Smooth muscle cell (in vitro differentiated cells): ENCODE measurements around the gene PGA4. TPM values are rescaled to one million over a fixed set of nuclear protein-coding genes. Genes with fewer than 3 reads are reported as not detected.

Experiments used
- DNase-seq: peaks from one replicate; lab custom pipeline; 2025; ENCODE audit not compliant: unreplicated experiment; lab: John Stamatoyannopoulos, UW
- H2AFZ ChIP-seq: fragments of 200-600 bp; sonication (generic); 2 replicates; pipeline ENCODE4 v1.6.0; 2016; ENCODE audit warnings: antibody characterized with exemption, low read depth, mild to moderate bottlenecking
- H3F3A ChIP-seq: fragments of 200-600 bp; sonication (generic); 2 replicates; pipeline ENCODE4 v1.6.0; 2017; ENCODE audit warnings: antibody characterized with exemption, low read depth
- H3K27ac ChIP-seq: fragments of 200-600 bp; sonication (generic); 2 replicates; pipeline ENCODE4 v1.5.1; 2016; ENCODE audit warnings: low read depth, mild to moderate bottlenecking
- H3K27me3 ChIP-seq: fragments of 200-600 bp; sonication (generic); 2 replicates; pipeline ENCODE4 v1.6.1; 2016; ENCODE audit warnings: low read depth, mild to moderate bottlenecking
- H3K36me3 ChIP-seq: fragments of 200-600 bp; sonication (generic); 2 replicates; pipeline ENCODE4 v1.5.1; 2016; ENCODE audit warnings: low read depth
- H3K4me1 ChIP-seq: fragments of 200-600 bp; sonication (generic); 2 replicates; pipeline ENCODE4 v1.5.1; 2016; ENCODE audit warnings: low read depth
- H3K4me2 ChIP-seq: fragments of 200-600 bp; sonication (generic); 2 replicates; pipeline ENCODE4 v1.6.0; 2016; ENCODE audit warnings: mild to moderate bottlenecking
- H3K4me3 ChIP-seq: fragments of 200-600 bp; sonication (generic); 2 replicates; pipeline ENCODE4 v1.5.1; 2016; ENCODE audit warnings: mild to moderate bottlenecking
- H3K79me2 ChIP-seq: fragments of 200-600 bp; sonication (generic); 2 replicates; pipeline ENCODE4 v1.6.0; 2016; ENCODE audit warnings: low read depth, mild to moderate bottlenecking
- H3K9ac ChIP-seq: fragments of 200-600 bp; sonication (generic); 2 replicates; pipeline ENCODE4 v1.6.0; 2016; ENCODE audit warnings: low read depth
- H3K9me3 ChIP-seq: fragments of 200-600 bp; sonication (generic); replicated peaks from 2 replicates; pipeline ENCODE4 v1.5.1; 2016; ENCODE audit warnings: low read depth
- H4K20me1 ChIP-seq: fragments of 200-600 bp; sonication (generic); 2 replicates; pipeline ENCODE4 v1.6.0; 2016; ENCODE audit warnings: low read depth
- CTCF ChIP-seq: fragments of 200-600 bp; sonication (generic); IDR thresholded peaks from 2 replicates; pipeline ENCODE4 v1.5.1; 2017; ENCODE audit warnings: borderline replicate concordance, mild to moderate bottlenecking, antibody characterized with exemption; ENCODE audit not compliant: insufficient read depth, poor library complexity, severe bottlenecking
- WGBS: methylation state at CpG from one replicate; pipeline ENCODE4 v1.1.7; 2016; ENCODE audit warnings: low lambda C conversion rate; 5-methylcytosine and 5-hydroxymethylcytosine counted together
- polyA plus RNA-seq: library from polyadenylated mRNA; unstranded; fragments of >200 nt; fragmentation: Nextera tagmentation; extraction: Ambion mirVana; gene quantifications from 2 replicates; pipeline ENCODE4 v1.2.1, GENCODE V29; 2016
- total RNA-seq: library from RNA; depleted of rRNA; stranded (reverse); fragments of >200 nt; gene quantifications from 2 replicates; pipeline ENCODE4 v1.2.3, GENCODE V29; 2014

Gene PGA4
- total and polyA plus RNA-seq, 2 experiments from 2014 or later, result not detected

GRCh38 chr11:61189933-61190332 is 32.2 kb upstream of the PGA4 start:
- Histone ChIP-seq H4K20me1 (no peaks in the 10 kb centered on the region), H3K9ac (no peak overlapping the region), H2AFZ (no peak overlapping the region), H3F3A (no peaks in the 10 kb centered on the region), H3K79me2 (no peaks in the 10 kb centered on the region), H3K36me3 (no peaks in the 10 kb centered on the region), H3K27me3 (no peaks in the 10 kb centered on the region), H3K4me1 (no peaks in the 10 kb centered on the region), H3K4me2 (no peak overlapping the region), H3K4me3 (no peak overlapping the region), H3K9me3 (no peaks in the 10 kb centered on the region), H3K27ac (no peak overlapping the region)
- no peak for TF ChIP-seq CTCF
- DNase-seq, result no peak
- WGBS, result 88% methylated on average over 8 of the region's 8 CpGs

- no peaks in the 10 kb centered on the region for H4K20me1 ChIP-seq
- no peak overlapping the region for H2AFZ ChIP-seq
- H3K36me3 ChIP-seq, result no peaks in the 10 kb centered on the region
- no peaks in the 10 kb centered on the region for H3K4me1 ChIP-seq
- H3K4me3 ChIP-seq, result no peak overlapping the region
- H3K9ac ChIP-seq, result no peak overlapping the region
- no peaks in the 10 kb centered on the region for H3K79me2 ChIP-seq
- no peak overlapping the region for H3K27ac ChIP-seq
- no peaks in the 10 kb centered on the region for H3K9me3 ChIP-seq
- no peak for TF ChIP-seq CTCF
- H3K27me3 ChIP-seq, result no peaks in the 10 kb centered on the region
- no peak for DNase-seq
- WGBS, result 75% methylated on average over 12 of the region's 12 CpGs
- no peaks in the 10 kb centered on the region for H3F3A ChIP-seq
- H3K4me2 ChIP-seq, result no peak overlapping the region
Measured at GRCh38 chr11:61193596-61193995, 28.6 kb upstream of the PGA4 start.

- no peaks in the 10 kb centered on the region for H3K36me3 ChIP-seq
- TF ChIP-seq CTCF, result no peak
- H3K79me2 ChIP-seq, result no peaks in the 10 kb centered on the region
- H2AFZ ChIP-seq, result no peak overlapping the region
- H3F3A ChIP-seq, result no peaks in the 10 kb centered on the region
- WGBS, result 88% methylated on average over 12 of the region's 12 CpGs
- no peak overlapping the region for H3K4me2 ChIP-seq
- H3K4me1 ChIP-seq, result no peaks in the 10 kb centered on the region
- no peaks in the 10 kb centered on the region for H3K27me3 ChIP-seq
- no peak for DNase-seq
- no peaks in the 10 kb centered on the region for H3K9me3 ChIP-seq
- H4K20me1 ChIP-seq, result no peaks in the 10 kb centered on the region
- H3K27ac ChIP-seq, result no peak overlapping the region
- H3K9ac ChIP-seq, result no peak overlapping the region
- no peak overlapping the region for H3K4me3 ChIP-seq
Measured at GRCh38 chr11:61194169-61194671, 27.9 kb upstream of the PGA4 start.

GRCh38 chr11:61194981-61195695 is 27.0 kb upstream of the PGA4 start:
- Histone ChIP-seq H3K4me3 (no peak overlapping the region), H3K4me2 (no peak overlapping the region), H2AFZ (no peak overlapping the region), H3K27ac (no peak overlapping the region), H3K9ac (no peak overlapping the region), H4K20me1 (no peaks in the 10 kb centered on the region), H3K4me1 (no peaks in the 10 kb centered on the region), H3F3A (no peaks in the 10 kb centered on the region), H3K79me2 (no peaks in the 10 kb centered on the region), H3K36me3 (no peaks in the 10 kb centered on the region), H3K27me3 (no peaks in the 10 kb centered on the region), H3K9me3 (no peaks in the 10 kb centered on the region)
- 91% methylated on average over 7 of the region's 7 CpGs for WGBS
- no peak for TF ChIP-seq CTCF
- no peak for DNase-seq
